HepG2 (cell line): ENCODE data around the gene ZNF669. TPM values are rescaled to one million over a fixed set of nuclear protein-coding genes. Genes with fewer than 3 reads are reported as not detected.

ENCODE experiments used
- ATAC-seq: fragments of 200-7000 bp; cut with Tn5 transposase; 3 replicates; pipeline ENCODE4 v1.9.1; 2020; ENCODE audit warnings: mild to moderate bottlenecking, moderate library complexity
- BruUV-seq: library from RNA; stranded (reverse); fragments of 400-500 nt; replicated peaks from 2 replicates; lab custom pipeline; 2021; lab: Mats Ljungman, UMichigan
- CTCF ChIA-PET: fragments of 300-600 bp; formaldehyde crosslinking; extraction: SDS; loops from one replicate; lab custom pipeline; 2021; ENCODE audit warnings: low total read pairs, inconsistent platforms, low intra/inter-chr PET ratio; lab: Yijun Ruan, JAX
- POLR2A ChIA-PET: fragments of 350-600 bp; sonication (Branson Sonifier 250); formaldehyde crosslinking; loops from one replicate; lab custom pipeline; 2020; ENCODE audit warnings: antibody characterized with exemption, inconsistent platforms; lab: Yijun Ruan, JAX
- DNase-seq: peaks from one replicate; pipeline ENCODE4 v3.0.0-alpha.2; 2015; ENCODE audit warnings: low spot score
- FAIRE-seq: peaks from 3 replicates; lab custom pipeline; 2011; peaks lifted over from hg19 to GRCh38; lab: Jason Lieb, UNC
- H2AFZ ChIP-seq: one replicate; pipeline ENCODE4 v1.6.1; 2011; ENCODE audit warnings: low read length, inconsistent platforms
- H3K27ac ChIP-seq: fragments of 300-600 bp; 3 replicates; pipeline ENCODE4 v1.8.0; 2011; ENCODE audit warnings: mixed run types, mild to moderate bottlenecking, mixed read lengths, low read length, inconsistent platforms; ENCODE audit not compliant: insufficient read depth; ENCODE audit errors: extremely low read length
- H3K27me3 ChIP-seq, 2 experiments: fragments of 200-600 bp in 1 of 2; 2 replicates in 1 of 2; 3 replicates in 1 of 2; pipeline versions ENCODE4 v1.6.0 to v1.8.0; 2011; ENCODE audit warnings: low read length in 2 of 2, mild to moderate bottlenecking in 2 of 2, moderate library complexity in 2 of 2, inconsistent platforms in 1 of 2; ENCODE audit not compliant: insufficient read depth in 2 of 2, control insufficient read depth in 1 of 2
- H3K36me3 ChIP-seq, 2 experiments: fragments of 200-600 bp in 1 of 2; replicated peaks in 1 of 2; 2 replicates in 1 of 2; 3 replicates in 1 of 2; pipeline versions ENCODE4 v1.5.1 to v1.8.0; 2011; ENCODE audit warnings: low read length in 2 of 2, inconsistent platforms in 1 of 2; ENCODE audit not compliant: insufficient read depth in 2 of 2, control insufficient read depth in 1 of 2
- H3K4me1 ChIP-seq: 2 replicates; pipeline ENCODE4 v1.5.1; 2012; ENCODE audit warnings: low read length, inconsistent platforms; ENCODE audit not compliant: insufficient read depth
- H3K4me2 ChIP-seq: 2 replicates; pipeline ENCODE4 v1.6.0; 2011; ENCODE audit warnings: low read depth, low read length, inconsistent platforms
- H3K4me3 ChIP-seq, 3 experiments: fragments of 200-600 bp in 1 of 3; sonication (generic), shearing (Covaris generic) in 1 of 3; replicated peaks in 1 of 3; 2 replicates each; pipeline ENCODE4 v1.5.1; 2011 to 2016; ENCODE audit warnings: low read length in 3 of 3, inconsistent platforms in 2 of 3, low read depth in 2 of 3, mild to moderate bottlenecking in 2 of 3, control low read depth in 1 of 3, mixed read lengths in 1 of 3; ENCODE audit not compliant: insufficient read depth in 1 of 3
- H3K79me2 ChIP-seq: one replicate; pipeline ENCODE4 v1.6.1; 2011; ENCODE audit warnings: low read length, inconsistent platforms; ENCODE audit not compliant: insufficient read depth
- H3K9ac ChIP-seq: 2 replicates; pipeline ENCODE4 v1.6.0; 2011; ENCODE audit warnings: mild to moderate bottlenecking, low read depth, low read length, inconsistent platforms; ENCODE audit not compliant: insufficient read depth
- H3K9me3 ChIP-seq: 2 replicates; pipeline ENCODE4 v1.5.1; 2012; ENCODE audit warnings: mild to moderate bottlenecking, low read length
- H4K20me1 ChIP-seq: 2 replicates; pipeline ENCODE4 v1.6.0; 2011; ENCODE audit warnings: inconsistent platforms, mild to moderate bottlenecking, low read length, moderate library complexity; ENCODE audit not compliant: insufficient read depth
- E2F1 ChIP-seq: sonication (generic); formaldehyde crosslinking; IDR thresholded peaks from 2 replicates; pipeline ENCODE4 v1.5.0; 2020; ENCODE audit warnings: missing genetic modification reagents
- EP300 ChIP-seq, 3 experiments: sonication (generic) in 1 of 3; formaldehyde crosslinking in 1 of 3; IDR thresholded peaks; 2 replicates each; pipeline versions ENCODE4 v1.5.1 to v1.6.1; 2011 to 2020; ENCODE audit warnings: low read depth in 2 of 3, low read length in 2 of 3, borderline replicate concordance in 1 of 3, improper control_type of control experiment in 1 of 3, mild to moderate bottlenecking in 1 of 3, missing genetic modification reagents in 1 of 3, moderate library complexity in 1 of 3
- HNF1A ChIP-seq, 2 experiments: sonication (generic) in 1 of 2; formaldehyde crosslinking in 1 of 2; IDR thresholded peaks; 2 replicates each; pipeline versions ENCODE4 v1.4.0 to v1.6.1; 2016 to 2020; ENCODE audit warnings: borderline replicate concordance in 1 of 2, low read depth in 1 of 2, mild to moderate bottlenecking in 1 of 2, missing genetic modification reagents in 1 of 2
- KAT8 ChIP-seq: IDR thresholded peaks from 2 replicates; pipeline ENCODE4 v1.6.1; 2016; ENCODE audit warnings: missing genetic modification reagents, missing compliant biosample characterization
- MTA3 ChIP-seq: sonication (generic); formaldehyde crosslinking; IDR thresholded peaks from 2 replicates; pipeline ENCODE4 v1.4.0; 2020; ENCODE audit warnings: missing genetic modification reagents
- MYPOP ChIP-seq: sonication (generic); formaldehyde crosslinking; IDR thresholded peaks from 2 replicates; pipeline ENCODE4 v1.8.1; 2023; ENCODE audit warnings: mild to moderate bottlenecking, moderate library complexity, missing genetic modification reagents
- NFE2L1 ChIP-seq: sonication (generic); formaldehyde crosslinking; IDR thresholded peaks from 2 replicates; pipeline ENCODE4 v1.4.0; 2020; ENCODE audit warnings: missing genetic modification reagents, mild to moderate bottlenecking, borderline replicate concordance
- PAF1 ChIP-seq: IDR thresholded peaks from 2 replicates; pipeline ENCODE4 v1.6.1; 2016; ENCODE audit warnings: missing genetic modification reagents, missing compliant biosample characterization
- SIN3B ChIP-seq: fragments of 150-350 bp; IDR thresholded peaks from 2 replicates; pipeline ENCODE4 v1.6.1; 2014; ENCODE audit warnings: low read length
- ZNF253 ChIP-seq: sonication (generic); formaldehyde crosslinking; IDR thresholded peaks from 2 replicates; pipeline ENCODE4 v1.8.0; 2022; ENCODE audit warnings: mild to moderate bottlenecking, missing genetic modification reagents, borderline replicate concordance
- ZNF263 ChIP-seq: sonication (generic); formaldehyde crosslinking; IDR thresholded peaks from 2 replicates; pipeline ENCODE4 v1.4.0; 2020; ENCODE audit warnings: missing genetic modification reagents
- ZNF451 ChIP-seq: sonication (generic); formaldehyde crosslinking; IDR thresholded peaks from 2 replicates; pipeline ENCODE4 v1.5.0; 2020; ENCODE audit warnings: mild to moderate bottlenecking, missing genetic modification reagents
- ZNF512 ChIP-seq: sonication (generic); formaldehyde crosslinking; IDR thresholded peaks from 2 replicates; pipeline ENCODE4 v1.4.0; 2020; ENCODE audit warnings: mild to moderate bottlenecking, missing genetic modification reagents
- ZNF550 ChIP-seq: sonication (generic); formaldehyde crosslinking; IDR thresholded peaks from 2 replicates; pipeline ENCODE4 v1.4.0; 2020; ENCODE audit warnings: mild to moderate bottlenecking, missing genetic modification reagents, borderline replicate concordance
- ZNF614 ChIP-seq: IDR thresholded peaks from 2 replicates; pipeline ENCODE4 v1.6.1; 2018; ENCODE audit warnings: missing biosample characterization, missing genetic modification reagents, inconsistent platforms, borderline replicate concordance
- WGBS: methylation state at CpG from one replicate; pipeline ENCODE4 v1.1.6; 2017; ENCODE audit warnings: low lambda C conversion rate; 5-methylcytosine and 5-hydroxymethylcytosine counted together
- in situ Hi-C: cut with HindIII; loops from 2 replicates; pipeline ENCODE4 v1.10.0; 2017; ENCODE audit warnings: low pct_unique_long_range_greater_than_20kb; ENCODE audit not compliant: extremely low pct_ligation_motif_present
- intact Hi-C: fragments of 100-400 bp; cut with micrococcal nuclease; formaldehyde crosslinking; loops from one replicate; pipeline ENCODE4 v1.10.0; 2022; ENCODE audit not compliant: unreplicated experiment
- polyA plus RNA-seq, 8 experiments: library from polyadenylated mRNA; depleted of rRNA in 3 of 8; stranded (reverse) in 7 of 8; unstranded in 1 of 8; fragments of >200 nt; fragmentation: Illumina TruSeq in 4 of 8; extraction: Trizol in 4 of 8; gene quantifications; 2 replicates each; pipeline versions ENCODE4 v1.2.1 to v1.2.3, GENCODE V29; 2011 to 2016; ENCODE audit warnings: low read depth in 4 of 8, missing spikeins in 1 of 8, mixed read lengths in 1 of 8; ENCODE audit not compliant: insufficient read depth in 1 of 8
- total RNA-seq, 5 experiments: library from RNA; depleted of rRNA; stranded (reverse); fragments of >200 nt; fragmentation: Illumina TruSeq; extraction: Trizol; gene quantifications; 2 replicates each; pipeline ENCODE4 v1.2.3, GENCODE V29; 2016; ENCODE audit warnings: low read depth in 1 of 5

The ZNF669 gene
- total and polyA plus RNA-seq, 2 of the 13 experiments (the other 11 are each of a cell fraction or from before 2014, with no cell fraction given) = 3.1 to 14.6 TPM

GRCh38 chr1:247107694-247108093, 3.5 kb upstream of the ZNF669 start (continued):
- TF ChIP-seq MYPOP (CRISPR knock-in tag) = no peak
- TF ChIP-seq ZNF451 (CRISPR knock-in tag) = no peak
- TF ChIP-seq NFE2L1 (CRISPR knock-in tag) = no peak
- TF ChIP-seq ZNF512 (CRISPR knock-in tag) = no peak

- in situ Hi-C loops = loop anchor here (10.0 kb wide), 1 partner anchor 171 kb away; the partner anchor contains the start of gene AHCTF1
- Histone ChIP-seq H3K4me2 (no peak overlapping the region), H3K4me3 (no peak overlapping the region), H3K9me3 (no peaks in the 10 kb centered on the region; the same call in 1 of the 2 replicates), H3K36me3 (peaks cover 0 to 13% of the 10 kb centered on the region in 2 experiments; a peak in 2 of 5 replicates), H3K9ac (no peak overlapping the region), H3K4me1 (peaks cover 29% of the 10 kb centered on the region), H3K27ac (no peak overlapping the region), H3K79me2 (peaks cover 25% of the 10 kb centered on the region), H3K27me3 (no peaks in the 10 kb centered on the region), H2AFZ (no peak overlapping the region), H4K20me1 (peaks cover 8% of the 10 kb centered on the region; the same call in 1 of the 2 replicates)
- ChIA-PET POLR2A (no interaction called here), CTCF (no interaction called here)
- FAIRE-seq (no peak), DNase-seq (no peak), ATAC-seq (no peak)
- TF ChIP-seq ZNF253 (CRISPR knock-in tag) = no peak
- no peak for TF ChIP-seq KAT8
- no peak for TF ChIP-seq ZNF263
- no peak for TF ChIP-seq PAF1 (CRISPR knock-in tag)
- TF ChIP-seq EP300 (IDR thresholded peaks at IDR 0.05; ENCODE audit: low read depth in 2 of 2, low read length in 2 of 2) = no peak
- TF ChIP-seq EP300 (CRISPR knock-in tag; IDR thresholded peaks at IDR 0.05; ENCODE audit: borderline replicate concordance) = no peak
- TF ChIP-seq HNF1A (IDR thresholded peaks at IDR 0.05; ENCODE audit: low read depth) = no peak
- TF ChIP-seq HNF1A (CRISPR knock-in tag; IDR thresholded peaks at IDR 0.05; ENCODE audit: borderline replicate concordance) = no peak
- no peak for TF ChIP-seq SIN3B
- TF ChIP-seq ZNF550 = no peak
- TF ChIP-seq E2F1 = no peak
- no peak for TF ChIP-seq MTA3 (CRISPR knock-in tag)
- TF ChIP-seq ZNF614 = no peak
- 92% methylated on average over 15 of the region's 15 CpGs for WGBS
- intact Hi-C loops = no loop called here
- no TSS peak for BruUV-seq
Observed at GRCh38 chr1:247105966-247106365, 1.8 kb upstream of the ZNF669 start.
